LNCAP (cell line): Measurements from ENCODE around the gene ZNF230.

ENCODE experiments used
- TF ChIP-seq, protein P1 (sequence below): fragments of 450-650 bp; IDR thresholded peaks from 2 replicates; pipeline ENCODE4 v1.5.1; 2017; ENCODE audit warnings: mild to moderate bottlenecking

ZNF230 gene

DNA sequence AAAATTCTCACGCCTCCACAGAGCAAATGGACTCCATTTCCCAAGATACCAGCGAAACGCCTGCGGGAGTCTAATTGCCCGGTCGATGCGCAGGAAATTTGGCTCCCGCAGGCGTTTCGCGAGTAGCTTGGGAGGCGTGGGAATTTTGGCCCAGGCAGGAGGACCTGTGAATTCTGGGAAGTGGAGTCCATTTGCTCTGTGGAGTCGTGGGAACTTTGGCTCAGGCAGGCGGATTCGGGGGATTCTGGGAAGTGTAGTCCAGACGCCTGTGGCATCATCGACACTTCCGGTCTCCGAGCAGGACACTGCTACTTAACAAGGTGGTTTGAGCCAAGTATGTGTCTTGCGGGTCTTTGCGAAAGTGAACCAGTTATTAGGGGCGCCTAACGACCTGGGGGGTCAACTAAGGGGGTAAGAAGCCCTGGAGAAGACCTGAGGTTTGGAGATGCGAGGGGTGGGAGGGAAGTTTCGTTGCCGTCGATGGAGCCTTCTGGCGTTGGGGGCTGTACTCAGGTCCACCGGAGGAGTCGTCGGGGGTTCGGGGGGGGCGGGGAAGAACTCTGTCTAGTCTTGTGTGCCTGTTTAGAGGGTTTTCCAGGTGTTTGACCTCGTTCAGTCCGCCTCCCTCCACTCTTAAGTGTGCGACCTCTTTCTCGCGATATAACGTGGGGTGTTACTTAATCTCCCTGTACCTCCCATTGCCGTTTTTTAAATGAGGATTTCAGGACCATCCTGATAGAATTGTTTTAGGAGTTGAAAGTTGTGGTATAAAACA, 18.7 kb upstream of the ZNF230 start, which contains the start of gene ZNF155:
Gene ZNF155, plus strand, starts transcription at position 277 of the 775 bp plus-strand sequence. CDS start 4,356 bp downstream, outside the sequence.
- TF ChIP-seq, protein P1, sequence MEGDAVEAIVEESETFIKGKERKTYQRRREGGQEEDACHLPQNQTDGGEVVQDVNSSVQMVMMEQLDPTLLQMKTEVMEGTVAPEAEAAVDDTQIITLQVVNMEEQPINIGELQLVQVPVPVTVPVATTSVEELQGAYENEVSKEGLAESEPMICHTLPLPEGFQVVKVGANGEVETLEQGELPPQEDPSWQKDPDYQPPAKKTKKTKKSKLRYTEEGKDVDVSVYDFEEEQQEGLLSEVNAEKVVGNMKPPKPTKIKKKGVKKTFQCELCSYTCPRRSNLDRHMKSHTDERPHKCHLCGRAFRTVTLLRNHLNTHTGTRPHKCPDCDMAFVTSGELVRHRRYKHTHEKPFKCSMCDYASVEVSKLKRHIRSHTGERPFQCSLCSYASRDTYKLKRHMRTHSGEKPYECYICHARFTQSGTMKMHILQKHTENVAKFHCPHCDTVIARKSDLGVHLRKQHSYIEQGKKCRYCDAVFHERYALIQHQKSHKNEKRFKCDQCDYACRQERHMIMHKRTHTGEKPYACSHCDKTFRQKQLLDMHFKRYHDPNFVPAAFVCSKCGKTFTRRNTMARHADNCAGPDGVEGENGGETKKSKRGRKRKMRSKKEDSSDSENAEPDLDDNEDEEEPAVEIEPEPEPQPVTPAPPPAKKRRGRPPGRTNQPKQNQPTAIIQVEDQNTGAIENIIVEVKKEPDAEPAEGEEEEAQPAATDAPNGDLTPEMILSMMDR = no peak

DNA sequence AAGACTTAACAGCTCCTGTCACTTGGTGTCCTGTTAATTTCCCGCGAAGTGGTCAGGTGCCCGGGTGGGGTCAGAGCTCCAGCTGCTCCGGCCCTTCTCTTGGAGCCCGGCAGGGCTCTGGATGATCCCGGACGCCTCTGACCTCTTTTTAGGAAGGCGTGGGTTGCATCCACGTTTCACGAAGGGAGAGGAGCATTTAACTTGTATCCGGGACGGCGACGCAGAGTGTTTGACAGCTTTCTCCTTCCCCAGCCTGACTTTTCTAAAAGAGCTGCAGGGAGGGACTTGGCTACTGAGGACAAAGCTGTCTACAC, 18.1 kb upstream of the ZNF230 start:
- TF ChIP-seq, protein P1 = no peak

DNA sequence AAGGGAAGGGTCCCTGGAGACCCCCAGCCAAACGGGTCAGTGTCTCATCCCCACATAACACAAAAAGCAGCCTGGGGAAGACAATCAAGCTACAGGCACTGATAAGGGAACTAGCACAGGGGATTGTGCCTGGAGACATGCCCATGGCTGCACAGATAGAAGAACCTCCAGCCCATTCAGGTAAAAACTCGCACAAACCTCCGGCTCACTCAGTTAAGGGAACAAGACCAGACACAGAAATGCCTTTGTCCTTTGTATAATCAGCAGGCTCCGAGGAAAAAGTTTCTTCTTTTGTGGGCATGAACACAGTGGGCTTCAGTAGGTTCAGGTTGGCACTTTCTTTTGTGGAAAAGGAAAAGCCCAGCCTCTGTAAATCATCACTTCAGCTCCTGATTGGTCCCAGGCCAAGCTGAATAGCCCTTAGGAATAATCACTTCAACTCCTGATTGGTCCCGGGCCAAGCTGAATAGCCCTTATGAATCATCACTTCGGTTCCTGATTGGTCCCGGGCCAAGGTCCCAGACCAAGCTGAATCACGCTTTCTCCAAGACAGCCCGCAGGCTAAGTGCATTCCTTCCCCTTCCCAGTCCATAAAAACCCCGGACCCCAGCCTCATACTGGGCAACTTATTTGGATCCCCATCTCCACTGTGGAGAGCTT, 5.0 kb upstream of the ZNF230 start:
- TF ChIP-seq, protein P1 = no peak

DNA sequence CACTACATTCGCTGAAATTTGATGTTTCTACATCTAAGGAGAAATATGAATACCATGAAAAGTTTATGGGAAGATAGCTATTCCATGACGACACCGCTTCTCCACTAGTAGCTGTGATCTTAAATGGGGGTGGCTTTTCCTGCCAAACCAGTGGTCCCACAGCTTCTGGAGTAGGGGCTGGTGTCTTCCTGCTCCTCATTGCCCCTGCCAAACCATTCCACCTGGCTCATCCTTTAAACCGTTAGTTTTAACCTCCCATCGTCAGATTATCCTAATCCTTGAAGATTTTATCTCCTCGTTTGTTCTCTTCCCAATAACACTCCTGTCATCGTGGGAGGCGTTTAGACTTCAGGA, 568 bp upstream of the ZNF230 start:
- TF ChIP-seq, protein P1 = no peak

DNA sequence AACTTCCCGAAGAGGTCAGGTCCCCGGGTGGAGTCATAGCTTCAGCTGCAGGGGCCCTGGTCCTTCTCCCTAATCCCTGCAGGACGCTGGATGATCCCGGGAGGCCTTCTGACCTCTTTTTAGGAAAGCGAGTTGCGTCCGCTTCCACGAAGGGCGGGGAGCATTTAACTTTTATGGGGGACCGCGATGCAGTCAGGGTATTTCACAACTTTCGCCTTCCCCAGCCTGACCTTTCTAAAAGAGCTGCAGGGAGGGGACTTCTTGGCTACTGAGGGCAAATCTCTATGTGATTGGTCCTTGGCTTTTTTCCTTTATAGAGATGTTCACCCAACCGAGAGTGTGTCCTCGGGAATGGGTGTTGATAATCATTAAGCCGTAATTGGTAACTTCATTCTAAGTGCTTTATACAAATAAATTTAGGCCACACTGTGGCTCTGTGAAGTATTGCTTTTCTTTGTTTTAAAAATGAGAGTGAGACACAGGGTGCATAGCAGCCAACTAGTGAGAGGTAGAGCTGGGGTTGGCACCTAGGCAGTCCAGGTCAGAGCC, 778 bp downstream of the ZNF230 start:
- TF ChIP-seq, protein P1 = no peak

DNA sequence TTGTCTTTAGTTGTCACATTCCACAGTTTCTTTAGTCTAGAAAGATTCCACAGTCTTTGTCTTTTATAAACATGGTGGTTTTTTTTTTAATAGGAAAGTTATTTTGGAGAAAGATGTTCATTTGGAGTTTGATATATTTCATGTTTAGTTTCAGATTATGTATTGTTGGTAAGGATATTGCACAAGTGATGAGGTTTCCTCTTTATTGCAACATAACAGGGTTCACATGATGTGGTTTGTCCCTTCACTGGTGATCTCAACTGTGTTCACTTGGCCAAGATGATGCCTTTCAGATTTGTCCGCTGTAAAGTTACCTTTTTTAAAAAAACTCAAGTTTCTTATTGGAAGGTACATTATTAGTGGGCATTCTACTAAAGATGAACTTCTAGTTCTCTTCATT, 3.2 kb downstream of the ZNF230 start:
- TF ChIP-seq, protein P1 = no peak

DNA sequence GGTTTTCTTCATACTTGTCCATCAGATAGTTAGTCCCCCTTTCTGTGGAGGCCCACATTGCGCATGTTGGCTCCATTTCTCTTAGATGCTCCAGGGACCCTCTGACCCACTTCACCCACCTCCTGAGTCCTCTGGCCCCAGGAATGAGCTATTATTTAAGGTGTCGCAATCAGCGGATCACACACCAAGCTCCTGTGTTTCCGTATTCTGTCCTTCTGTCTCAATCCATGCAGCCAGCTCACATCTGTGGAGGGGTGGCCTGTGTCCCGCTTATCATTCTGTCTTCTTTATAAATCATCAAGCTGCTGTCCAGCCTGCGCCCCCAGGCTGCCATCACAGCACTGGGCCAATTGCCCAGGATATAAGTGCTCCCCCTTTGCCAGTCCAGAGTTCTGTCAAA, 4.7 kb downstream of the ZNF230 start:
- TF ChIP-seq, protein P1 = no peak
